HG03103 (cell line): ENCODE data around the gene DRAM1.
"Not testable (repeated sequence)": the region's sequence is repeated elsewhere in the genome, so short reads cannot be mapped to it uniquely, and the experiment has no call there.

ENCODE experiments used
- ATAC-seq: cut with Tn5 transposase; IDR thresholded peaks from one replicate; pipeline ENCODE4 v1.9.1; 2021; ENCODE audit warnings: low read depth; ENCODE audit not compliant: unreplicated experiment

Gene DRAM1

GRCh38 chr12:101858361-101858760 is 19.0 kb upstream of the DRAM1 start:
- no peak for ATAC-seq

- peak; percentile 49 for ATAC-seq
Observed at GRCh38 chr12:101859664-101860607, 17.4 kb upstream of the DRAM1 start.

DNA sequence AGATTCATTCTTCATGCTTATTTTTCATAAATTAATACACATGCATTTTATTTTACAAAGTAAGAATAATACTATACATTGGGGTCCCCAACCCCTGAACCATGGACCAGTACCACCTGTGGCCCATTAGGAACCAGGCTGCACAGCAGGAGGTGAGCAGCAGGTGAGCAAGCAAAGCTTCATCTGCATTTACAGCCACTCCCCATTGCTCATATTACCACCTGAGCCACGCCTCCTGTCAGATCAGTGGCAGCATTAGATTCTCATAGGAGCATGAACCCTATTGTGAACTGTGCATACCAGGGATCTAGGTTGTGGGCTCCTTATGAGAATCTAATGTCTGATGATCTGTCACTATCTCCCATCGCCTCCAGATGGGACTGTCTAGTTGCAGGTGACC is 15.7 kb upstream of the DRAM1 start:
- not testable (repeated sequence) for ATAC-seq

DNA sequence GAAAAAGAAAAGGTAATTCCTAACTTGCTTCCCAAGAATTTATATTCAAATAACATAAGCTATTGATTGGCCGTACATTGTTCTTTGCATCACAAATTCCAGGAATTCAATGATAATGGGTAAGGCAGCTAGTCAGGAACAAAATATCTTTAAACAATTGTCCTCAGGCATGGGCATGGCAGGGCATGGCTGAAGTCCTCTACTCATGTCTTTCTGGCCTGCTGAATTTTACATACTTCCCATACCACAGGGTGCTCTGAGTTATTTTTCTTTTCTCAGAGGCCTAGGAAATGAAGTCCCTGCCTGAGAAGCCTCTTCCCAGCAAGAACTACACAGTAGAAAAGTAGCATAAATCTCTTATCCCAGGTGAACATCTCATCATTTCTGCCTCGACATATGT is 15.1 kb upstream of the DRAM1 start:
- ATAC-seq, result no peak

GRCh38 chr12:101863981-101864380 is 13.4 kb upstream of the DRAM1 start:
- ATAC-seq, result no peak

GRCh38 chr12:101866615-101867373 is 10.6 kb upstream of the DRAM1 start:
- no peak for ATAC-seq

DNA sequence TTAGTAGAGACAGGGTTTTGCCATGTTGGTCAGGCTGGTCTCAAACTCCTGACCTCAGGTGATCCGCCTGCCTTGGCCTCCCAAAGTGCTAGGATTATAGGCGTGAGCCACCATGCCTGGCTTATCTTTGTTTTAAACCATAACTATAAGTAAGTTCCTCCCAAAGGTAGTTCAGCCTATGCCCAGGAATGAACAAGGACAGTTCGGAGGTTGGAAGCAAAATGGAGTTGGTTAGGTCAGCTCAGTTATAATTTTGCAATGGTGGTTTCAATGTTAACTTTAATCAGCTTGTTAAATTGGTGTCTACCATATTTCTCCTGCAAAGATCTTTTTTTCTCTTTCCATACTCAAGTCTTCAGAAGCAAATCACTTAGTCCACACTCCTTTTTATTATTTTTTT is 9.8 kb upstream of the DRAM1 start:
- not testable (repeated sequence) for ATAC-seq

GRCh38 chr12:101870925-101871324 is 6.5 kb upstream of the DRAM1 start:
- no peak for ATAC-seq

DNA sequence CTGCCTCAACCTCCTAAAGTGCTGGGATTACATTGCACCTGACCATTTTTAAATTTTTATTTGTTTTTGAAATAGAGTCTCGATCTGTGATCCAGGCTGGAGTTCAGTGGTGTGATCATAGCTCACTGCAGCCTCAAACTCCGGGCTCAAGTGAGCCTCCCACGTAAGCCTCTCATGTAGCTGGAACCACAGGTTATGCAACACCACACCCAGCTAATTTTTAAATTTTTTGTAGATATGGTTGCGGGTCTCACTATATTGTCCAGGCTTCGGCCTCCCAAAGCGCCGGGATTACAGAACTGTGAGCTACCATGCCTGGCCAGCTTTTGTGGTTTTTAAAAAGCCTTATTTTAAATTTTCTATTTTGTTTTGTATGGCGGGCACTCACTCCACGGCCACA is 2.2 kb upstream of the DRAM1 start:
- ATAC-seq, result no peak

DNA sequence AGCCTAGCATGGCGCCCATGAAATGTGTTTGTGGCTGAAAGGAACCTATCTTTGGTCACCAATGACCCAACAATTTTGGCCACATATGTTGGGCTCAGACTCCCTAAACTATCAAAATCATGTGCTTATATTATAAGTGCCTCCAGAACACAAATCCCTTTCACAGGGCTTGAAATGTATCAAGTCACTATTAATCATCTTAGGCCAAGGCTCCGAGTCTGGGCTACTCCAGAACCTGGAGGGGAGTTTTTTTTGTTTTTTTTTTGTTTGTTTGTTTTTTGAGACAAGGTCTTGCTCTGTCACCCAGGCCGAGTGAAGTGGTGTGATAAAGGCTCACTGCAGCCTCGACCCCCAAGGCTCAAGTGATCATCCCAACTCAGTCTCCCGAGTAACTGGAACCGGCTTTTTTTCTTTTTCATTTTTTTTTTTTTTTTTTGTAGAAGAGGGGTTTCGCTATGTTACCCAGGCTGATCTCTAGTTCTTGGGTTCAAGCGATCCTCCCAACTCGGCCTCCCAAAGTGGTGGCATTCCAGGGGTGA is 989 bp upstream of the DRAM1 start:
- ATAC-seq, result no peak

GRCh38 chr12:101877806-101878242 is 444 bp downstream of the DRAM1 start:
- ATAC-seq, result peak; percentile 19

GRCh38 chr12:101878243-101878821 is 952 bp downstream of the DRAM1 start:
- no peak for ATAC-seq

GRCh38 chr12:101880769-101881168 is 3.4 kb downstream of the DRAM1 start:
- ATAC-seq, result no peak

DNA sequence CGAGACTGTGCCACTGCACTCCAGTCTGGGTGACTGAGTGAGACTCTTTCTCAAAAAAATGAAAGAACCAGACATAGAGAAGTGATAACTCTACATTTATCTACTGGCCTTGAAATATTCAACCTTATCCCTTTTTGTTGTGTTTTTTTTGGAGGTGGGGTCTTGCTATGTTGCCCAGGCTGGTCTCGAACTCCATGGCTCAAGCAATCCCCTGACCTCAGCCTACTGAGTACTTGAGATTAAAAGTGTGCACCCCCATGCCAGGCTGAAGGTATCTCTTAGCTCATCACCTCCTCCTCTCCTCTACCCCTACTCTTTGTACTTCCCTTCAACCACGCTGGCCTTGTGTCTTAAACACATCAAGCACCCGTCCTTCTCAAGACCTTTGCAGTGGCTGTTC is 3.8 kb downstream of the DRAM1 start:
- no peak for ATAC-seq

DNA sequence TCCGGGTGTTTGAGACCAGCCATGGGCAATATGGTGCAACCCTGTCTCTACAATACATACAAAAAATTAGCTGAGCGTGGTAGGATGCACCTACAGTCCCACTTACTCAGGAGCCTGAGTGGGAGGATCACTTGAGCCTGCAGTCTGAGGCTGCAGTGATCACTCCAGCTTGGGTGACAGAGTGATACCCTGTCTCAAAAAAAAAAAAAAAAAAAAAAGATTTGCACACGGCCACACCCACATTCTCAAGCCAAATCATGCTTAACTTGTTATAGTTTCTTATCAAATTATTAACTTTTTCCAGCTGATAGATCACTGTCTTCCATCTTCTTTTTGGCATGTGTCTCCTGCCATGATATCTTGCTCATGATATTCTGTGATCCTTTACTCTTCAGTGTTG is 6.8 kb downstream of the DRAM1 start:
- ATAC-seq, result no peak

DNA sequence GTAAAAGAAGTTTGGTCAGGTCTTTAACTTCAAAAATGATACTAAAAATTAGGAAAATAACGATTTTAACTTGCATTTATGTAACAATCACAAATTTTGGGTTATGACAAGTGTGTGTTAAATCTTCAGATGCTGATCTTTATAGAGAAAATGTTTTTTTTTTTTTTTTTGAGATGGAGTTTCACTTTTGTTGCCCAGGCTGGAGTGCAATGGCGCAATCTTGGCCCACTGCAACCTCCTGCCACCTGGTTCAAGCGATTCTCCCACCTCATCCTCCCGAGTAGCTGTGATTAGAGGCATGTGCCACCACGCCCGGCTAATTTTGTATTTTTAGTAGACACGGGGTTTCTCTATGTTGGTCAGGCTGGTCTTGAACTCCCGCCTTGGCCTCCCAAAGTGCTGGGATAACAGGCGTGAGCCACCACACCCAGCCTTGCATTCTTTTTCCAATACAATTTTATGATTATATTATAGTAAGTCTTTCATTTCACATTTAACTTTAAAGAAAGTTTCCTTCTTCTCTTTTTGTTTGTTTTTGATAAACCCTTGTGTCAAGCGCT is 7.5 kb downstream of the DRAM1 start:
- ATAC-seq, result not testable (repeated sequence)

DNA sequence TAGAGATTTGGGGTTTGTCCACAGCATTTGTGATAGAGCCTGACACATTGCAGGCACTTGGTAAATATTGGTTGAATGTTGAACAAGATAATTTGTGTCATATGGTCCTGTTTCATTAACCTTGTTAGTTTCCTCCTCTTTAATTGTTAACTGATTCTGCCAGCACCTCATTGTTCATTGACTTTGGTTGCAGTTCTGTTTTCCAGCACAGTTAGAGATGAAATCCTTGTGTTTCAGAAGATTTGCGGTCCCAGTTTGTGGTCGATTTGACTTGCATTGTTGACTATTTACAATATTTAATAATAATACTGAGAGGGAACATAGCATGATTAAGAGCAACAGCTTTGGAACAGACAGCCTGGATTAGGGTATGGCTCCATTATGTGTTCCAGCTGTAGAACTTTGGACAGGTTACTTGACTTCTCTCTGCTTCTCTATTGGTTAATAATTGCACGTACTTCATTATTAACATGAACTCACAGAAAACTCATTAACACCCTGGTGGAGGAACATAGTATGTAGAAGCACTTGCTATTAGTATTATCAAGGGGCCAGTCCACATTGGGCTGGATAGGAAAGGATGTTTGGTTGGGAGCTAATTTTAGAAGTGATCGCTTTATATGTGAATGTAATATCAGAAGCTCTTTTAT is 8.7 kb downstream of the DRAM1 start:
- no peak for ATAC-seq

- no peak for ATAC-seq
Observed at GRCh38 chr12:101889211-101889752, 11.9 kb downstream of the DRAM1 start.

GRCh38 chr12:101891462-101891971 is 14.1 kb downstream of the DRAM1 start:
- peak; percentile 66 for ATAC-seq

DNA sequence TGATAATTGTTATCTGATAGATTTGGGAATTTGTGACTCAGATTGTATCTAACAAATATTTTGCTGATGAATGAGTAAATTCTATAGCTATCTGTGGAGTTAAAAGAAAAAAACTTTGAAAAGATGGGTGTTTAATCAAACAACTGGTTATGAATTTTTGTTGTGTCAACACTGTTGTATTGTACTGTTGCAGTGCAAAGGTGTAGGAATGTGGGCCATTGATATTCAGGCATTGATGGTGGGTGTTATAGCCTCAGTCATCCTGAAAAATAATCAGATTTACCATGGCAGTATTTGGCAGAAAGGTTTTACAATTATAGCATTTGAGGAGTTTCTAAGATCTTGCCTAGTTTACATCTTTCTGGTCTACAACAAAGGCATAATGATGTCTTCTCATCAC is 15.4 kb downstream of the DRAM1 start:
- no peak for ATAC-seq
